H1 (cell line): ENCODE data around the gene MRM2. TPM values are rescaled to one million over a fixed set of nuclear protein-coding genes. Genes with fewer than 3 reads are reported as not detected.

Source experiments
- CTCF ChIA-PET: fragments of 300-600 bp; sonication (Branson Sonifier 250); formaldehyde crosslinking; loops from one replicate; lab custom pipeline; 2021; ENCODE audit not compliant: partially characterized antibody; lab: Charles Lee
- POLR2A ChIA-PET: fragments of 300-600 bp; sonication (Branson Sonifier 250); formaldehyde crosslinking; loops from one replicate; lab custom pipeline; 2021; ENCODE audit warnings: inconsistent platforms; ENCODE audit not compliant: partially characterized antibody; lab: Charles Lee
- DNase-seq, 2 experiments: peaks; one replicate each; pipeline versions ENCODE4 v3.0.0 to v3.0.0-alpha.2; 2010 to 2022; ENCODE audit warnings: low spot score in 2 of 2, low read depth in 1 of 2, mixed read lengths in 1 of 2
- FAIRE-seq: peaks from 2 replicates; lab custom pipeline; 2011; peaks lifted over from hg19 to GRCh38; lab: Jason Lieb, UNC
- H2AFZ ChIP-seq: 2 replicates; pipeline ENCODE4 v1.8.1; 2012; ENCODE audit warnings: low read length, inconsistent platforms
- H2AK5ac ChIP-seq: 2 replicates; pipeline ENCODE4 v1.6.1; 2013; ENCODE audit warnings: low read depth, low read length
- H2BK120ac ChIP-seq: replicated peaks from 2 replicates; pipeline ENCODE3; 2013; ENCODE audit warnings: low read depth, low read length, inconsistent platforms
- H2BK12ac ChIP-seq: 2 replicates; pipeline ENCODE4 v1.6.1; 2013; ENCODE audit warnings: low read depth, low read length
- H2BK15ac ChIP-seq: 2 replicates; pipeline ENCODE4 v1.6.1; 2013; ENCODE audit warnings: low read length
- H2BK20ac ChIP-seq: 2 replicates; pipeline ENCODE4 v1.6.1; 2013; ENCODE audit warnings: low read length
- H2BK5ac ChIP-seq: 2 replicates; pipeline ENCODE4 v1.6.1; 2013; ENCODE audit warnings: low read depth, low read length
- H3K14ac ChIP-seq: 2 replicates; pipeline ENCODE4 v1.6.1; 2013; ENCODE audit warnings: inconsistent platforms; ENCODE audit not compliant: insufficient read length
- H3K18ac ChIP-seq: 2 replicates; pipeline ENCODE4 v1.6.1; 2013; ENCODE audit warnings: low read length; ENCODE audit errors: extremely low read depth
- H3K23ac ChIP-seq: 2 replicates; pipeline ENCODE4 v1.6.1; 2013; ENCODE audit warnings: inconsistent platforms; ENCODE audit not compliant: insufficient read length
- H3K23me2 ChIP-seq: 2 replicates; pipeline ENCODE4 v1.6.1; 2013; ENCODE audit warnings: low read depth, low read length
- H3K27ac ChIP-seq: 2 replicates; pipeline ENCODE4 v1.6.1; 2011; ENCODE audit warnings: low read depth, low read length, inconsistent platforms
- H3K27me3 ChIP-seq, 4 experiments: replicated peaks in 1 of 4; 1 replicate in 1 of 4; 2 replicates in 3 of 4; pipeline versions ENCODE4 v1.6.1 to v1.8.1; 2011 to 2013; ENCODE audit warnings: low read length in 3 of 4, mild to moderate bottlenecking in 3 of 4, inconsistent platforms in 2 of 4, mixed read lengths in 2 of 4, moderate library complexity in 1 of 4; ENCODE audit not compliant: control insufficient read depth in 3 of 4, insufficient read depth in 3 of 4; ENCODE audit errors: extremely low read depth in 1 of 4
- H3K36me3 ChIP-seq, 4 experiments: 2 replicates each; pipeline versions ENCODE4 v1.6.1 to v1.8.1; 2011 to 2013; ENCODE audit warnings: mild to moderate bottlenecking in 4 of 4, low read length in 3 of 4, moderate library complexity in 2 of 4, control low read depth in 1 of 4, inconsistent platforms in 1 of 4; ENCODE audit not compliant: insufficient read depth in 4 of 4, control insufficient read depth in 2 of 4
- H3K4ac ChIP-seq: replicated peaks from 2 replicates; pipeline ENCODE3; 2013; ENCODE audit warnings: low read length, low read depth, mixed read lengths, inconsistent platforms; ENCODE audit not compliant: insufficient read length
- H3K4me1 ChIP-seq, 4 experiments: replicated peaks in 1 of 4; 1 replicate in 1 of 4; 2 replicates in 3 of 4; pipeline versions ENCODE4 v1.6.1 to v1.8.1; 2011 to 2013; ENCODE audit warnings: low read length in 3 of 4, inconsistent platforms in 2 of 4, mixed read lengths in 1 of 4; ENCODE audit not compliant: insufficient read depth in 4 of 4, control insufficient read depth in 3 of 4
- H3K4me2 ChIP-seq, 2 experiments: 2 replicates each; pipeline versions ENCODE4 v1.6.1 to v1.8.1; 2011 to 2013; ENCODE audit warnings: low read depth in 2 of 2, low read length in 2 of 2, control low read depth in 1 of 2, inconsistent platforms in 1 of 2, mild to moderate bottlenecking in 1 of 2; ENCODE audit not compliant: insufficient read depth in 1 of 2
- H3K4me3 ChIP-seq, 4 experiments: fragments of 200-600, 300-600 bp in 1 of 4; sonication (generic), shearing (Covaris generic), sonication (Bioruptor Twin) in 1 of 4; 2 replicates each; pipeline versions ENCODE4 v1.5.1 to v1.8.1; 2011 to 2016; ENCODE audit warnings: low read length in 4 of 4, low read depth in 3 of 4, control low read depth in 2 of 4, inconsistent platforms in 2 of 4, mild to moderate bottlenecking in 2 of 4, mixed read lengths in 1 of 4, moderate library complexity in 1 of 4; ENCODE audit not compliant: insufficient read depth in 2 of 4; ENCODE audit errors: extremely low read depth in 1 of 4
- H3K56ac ChIP-seq: replicated peaks from 2 replicates; pipeline ENCODE3; 2013; ENCODE audit warnings: low read depth, mild to moderate bottlenecking, mixed read lengths, low read length, inconsistent platforms; ENCODE audit not compliant: insufficient read length
- H3K79me1 ChIP-seq: 2 replicates; pipeline ENCODE4 v1.6.1; 2013; ENCODE audit warnings: low read depth, low read length, control low read depth
- H3K79me2 ChIP-seq, 2 experiments: 2 replicates each; pipeline versions ENCODE4 v1.6.1 to v1.8.1; 2012 to 2013; ENCODE audit warnings: low read length in 2 of 2, mild to moderate bottlenecking in 2 of 2, inconsistent platforms in 1 of 2; ENCODE audit not compliant: insufficient read depth in 2 of 2, control insufficient read depth in 1 of 2
- H3K9ac ChIP-seq, 4 experiments: replicated peaks in 1 of 4; 1 replicate in 1 of 4; 2 replicates in 3 of 4; pipeline versions ENCODE4 v1.6.1 to v1.8.1; 2011 to 2013; ENCODE audit warnings: low read depth in 3 of 4, low read length in 3 of 4, control low read depth in 2 of 4, mild to moderate bottlenecking in 2 of 4, moderate library complexity in 2 of 4, inconsistent platforms in 1 of 4; ENCODE audit errors: extremely low read depth in 1 of 4
- H3K9me3 ChIP-seq, 2 experiments: 2 replicates each; pipeline versions ENCODE4 v1.6.1 to v1.8.1; 2012 to 2013; ENCODE audit warnings: mild to moderate bottlenecking in 2 of 2, moderate library complexity in 2 of 2, control low read depth in 1 of 2, inconsistent platforms in 1 of 2, low read depth in 1 of 2, low read length in 1 of 2, mixed read lengths in 1 of 2; ENCODE audit not compliant: insufficient read depth in 2 of 2
- H4K20me1 ChIP-seq, 2 experiments: replicated peaks in 1 of 2; 2 replicates each; pipeline versions ENCODE3 to v1.8.1; 2011 to 2013; ENCODE audit warnings: inconsistent platforms in 2 of 2, low read length in 2 of 2, mild to moderate bottlenecking in 1 of 2; ENCODE audit not compliant: insufficient read depth in 2 of 2, control insufficient read depth in 1 of 2
- H4K5ac ChIP-seq: 2 replicates; pipeline ENCODE4 v1.6.1; 2013; ENCODE audit warnings: low read length, low read depth, mixed read lengths, inconsistent platforms; ENCODE audit not compliant: insufficient read length
- H4K8ac ChIP-seq: 2 replicates; pipeline ENCODE4 v1.8.0; 2013; ENCODE audit warnings: mild to moderate bottlenecking, moderate library complexity, low read length, inconsistent platforms; ENCODE audit not compliant: insufficient read depth; ENCODE audit errors: extremely low read depth
- H4K91ac ChIP-seq: replicated peaks from 2 replicates; pipeline ENCODE3; 2013; ENCODE audit warnings: low read length, mixed read lengths, inconsistent platforms; ENCODE audit not compliant: insufficient read length
- CREB1 ChIP-seq: IDR thresholded peaks from 2 replicates; pipeline ENCODE4 v1.6.1; 2012; ENCODE audit warnings: inconsistent platforms
- EGR1 ChIP-seq: IDR thresholded peaks from 2 replicates; pipeline ENCODE4 v1.6.1; 2011; ENCODE audit warnings: low read depth, low read length, borderline replicate concordance
- EP300 ChIP-seq, 2 experiments: IDR thresholded peaks; 1 replicate in 1 of 2; 2 replicates in 1 of 2; pipeline ENCODE4 v1.6.1; 2011 to 2012; ENCODE audit warnings: low read depth in 2 of 2, low read length in 2 of 2, mild to moderate bottlenecking in 2 of 2, borderline replicate concordance in 1 of 2, inconsistent platforms in 1 of 2, moderate library complexity in 1 of 2
- GTF2F1 ChIP-seq: IDR thresholded peaks from 2 replicates; pipeline ENCODE4 v1.6.1; 2012; ENCODE audit warnings: low read depth, low read length, improper control_type of control experiment, borderline replicate concordance
- HDAC6 ChIP-seq: IDR thresholded peaks from one replicate; pipeline ENCODE4 v1.7.1; 2012; ENCODE audit warnings: low read depth, mild to moderate bottlenecking, inconsistent platforms, low read length, moderate library complexity
- NANOG ChIP-seq: IDR thresholded peaks from 2 replicates; pipeline ENCODE4 v1.6.1; 2011; ENCODE audit warnings: low read length, low read depth, mild to moderate bottlenecking, inconsistent platforms; ENCODE audit not compliant: insufficient read depth, poor library complexity, severe bottlenecking
- POLR2A ChIP-seq, 2 experiments: IDR thresholded peaks; 1 replicate in 1 of 2; 2 replicates in 1 of 2; pipeline ENCODE4 v1.6.1; 2011; ENCODE audit warnings: low read depth in 2 of 2, low read length in 2 of 2, mild to moderate bottlenecking in 2 of 2; ENCODE audit errors: control extremely low read depth in 1 of 2
- RNF2 ChIP-seq: fragments of 200-900, 300-1000 bp; sonication (generic); IDR thresholded peaks from 2 replicates; pipeline ENCODE4 v1.7.1; 2016; ENCODE audit warnings: borderline replicate concordance, low read depth, mild to moderate bottlenecking, antibody characterized with exemption, low read length; ENCODE audit not compliant: poor library complexity, severe bottlenecking; ENCODE audit errors: missing control alignments
- SAP30 ChIP-seq: fragments of 300-600 bp; sonication (generic); IDR thresholded peaks from 2 replicates; pipeline ENCODE4 v1.7.1; 2012; ENCODE audit warnings: low read length, moderate library complexity, mild to moderate bottlenecking, inconsistent platforms; ENCODE audit not compliant: insufficient read depth, insufficient replicate concordance
- SUZ12 ChIP-seq: fragments of 200-600 bp; sonication (generic); IDR thresholded peaks from 2 replicates; pipeline ENCODE4 v1.6.1; 2012; ENCODE audit warnings: mild to moderate bottlenecking, inconsistent platforms, low read length, moderate library complexity, mixed read lengths
- TAF1 ChIP-seq: IDR thresholded peaks from 2 replicates; pipeline ENCODE4 v1.6.1; 2011; ENCODE audit warnings: mild to moderate bottlenecking, low read depth, low read length
- YY1 ChIP-seq: IDR thresholded peaks from 2 replicates; pipeline ENCODE4 v1.6.1; 2011; ENCODE audit warnings: low read depth, mild to moderate bottlenecking, low read length
- WGBS, 2 experiments: shearing (Covaris generic) in 1 of 2; methylation state at CpG; one replicate each; pipeline versions ENCODE4 v1.1.6 to v1.1.7; 2013 to 2015; ENCODE audit warnings: low lambda C conversion rate in 2 of 2, mixed read lengths in 2 of 2, inconsistent platforms in 1 of 2, low coverage in 1 of 2, missing lambda C conversion rate in 1 of 2; ENCODE audit not compliant: insufficient replicate concordance in 2 of 2, insufficient coverage in 1 of 2, insufficient read length in 1 of 2; ENCODE audit errors: extremely low coverage in 1 of 2, missing lambda C conversion rate in 1 of 2; 5-methylcytosine and 5-hydroxymethylcytosine counted together
- polyA plus RNA-seq, 7 experiments: library from polyadenylated mRNA; depleted of rRNA in 3 of 7; stranded (reverse) in 5 of 7; unstranded in 2 of 7; fragments of >200 nt in 5 of 7; fragments of 200-250 nt in 2 of 7; gene quantifications; 1 replicate in 5 of 7; 2 replicates in 1 of 7; 4 replicates in 1 of 7; pipeline versions ENCODE4 v1.2.1 to v1.2.3, GENCODE V29; 2011 to 2013; ENCODE audit warnings: missing spikeins in 2 of 7, mixed read lengths in 2 of 7
- total RNA-seq: library from RNA; stranded (reverse); fragmentation: NEBNext Ultra II Directional; extraction: Animal tissue kit (Norgen Biotek cat#: 25700); gene quantifications from 2 replicates; pipeline ENCODE4 v1.2.1, GENCODE V29; 2021
- TF ChIP-seq, protein P1 (sequence below): IDR thresholded peaks from 2 replicates; pipeline ENCODE4 v1.6.1; 2012; ENCODE audit warnings: inconsistent platforms

Gene MRM2
- total and polyA plus RNA-seq, 2 of the 8 experiments (the other 6 are each of a cell fraction or from before 2014, with no cell fraction given): 17.2 to 38.6 TPM

DNA sequence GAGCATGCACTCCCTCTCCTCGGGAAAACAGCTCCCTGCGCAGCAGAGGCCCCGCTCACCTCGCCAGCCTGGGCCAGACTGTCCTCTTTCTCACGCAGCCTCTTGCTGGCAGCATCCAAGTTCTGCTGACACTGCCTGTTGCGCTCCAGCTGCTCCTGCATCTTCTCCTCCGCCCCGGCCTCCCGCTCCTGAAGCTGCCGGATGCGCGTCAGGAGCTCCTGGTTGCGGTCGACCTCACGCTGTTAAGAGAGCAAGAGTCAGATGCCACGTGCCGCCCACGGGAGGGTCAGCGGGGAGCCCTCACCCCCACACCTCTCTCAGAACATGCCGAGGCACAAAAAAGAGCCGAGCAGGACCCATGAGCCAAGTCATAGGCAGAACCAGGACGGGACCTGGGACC lies 19.5 kb downstream of the MRM2 start:
- H3K4me2 ChIP-seq: no peak overlapping the region
- H2AFZ ChIP-seq: no peak overlapping the region
- no peak for TF ChIP-seq RNF2
- no peak for TF ChIP-seq CREB1
- no peak for TF ChIP-seq HDAC6
- no peak for TF ChIP-seq NANOG
- TF ChIP-seq POLR2A (IDR thresholded peaks at IDR 0.05; ENCODE audit: control extremely low read depth in 1 of 2, low read depth in 2 of 2, low read length in 2 of 2): no peak
- TF ChIP-seq GTF2F1: no peak
- TF ChIP-seq YY1: no peak
- TF ChIP-seq EP300 (IDR thresholded peaks at IDR 0.05; ENCODE audit: borderline replicate concordance in 1 of 2, low read depth in 2 of 2, low read length in 2 of 2): no peak
- TF ChIP-seq TAF1: no peak
- TF ChIP-seq EGR1: no peak
- no peak for TF ChIP-seq SAP30
- no peak for TF ChIP-seq SUZ12
- TF ChIP-seq, protein P1, sequence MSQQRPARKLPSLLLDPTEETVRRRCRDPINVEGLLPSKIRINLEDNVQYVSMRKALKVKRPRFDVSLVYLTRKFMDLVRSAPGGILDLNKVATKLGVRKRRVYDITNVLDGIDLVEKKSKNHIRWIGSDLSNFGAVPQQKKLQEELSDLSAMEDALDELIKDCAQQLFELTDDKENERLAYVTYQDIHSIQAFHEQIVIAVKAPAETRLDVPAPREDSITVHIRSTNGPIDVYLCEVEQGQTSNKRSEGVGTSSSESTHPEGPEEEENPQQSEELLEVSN: no peak
- no peaks in the 10 kb centered on the region for H3K27me3 ChIP-seq
- no peak overlapping the region for H2BK120ac ChIP-seq
- H3K23ac ChIP-seq: no peak overlapping the region
- no peak overlapping the region for H2BK12ac ChIP-seq
- no peak overlapping the region for H3K56ac ChIP-seq
- no peak overlapping the region for H3K18ac ChIP-seq
- H2AK5ac ChIP-seq: no peak overlapping the region
- no peak for FAIRE-seq
- no peak overlapping the region for H2BK20ac ChIP-seq
- H3K4me1 ChIP-seq: no peaks in the 10 kb centered on the region; a peak in 1 of 7 replicates
- H3K79me1 ChIP-seq: peaks cover 19% of the 10 kb centered on the region
- no peak overlapping the region for H4K5ac ChIP-seq
- no peak overlapping the region for H3K9ac ChIP-seq
- ChIA-PET CTCF (interaction anchor here (0.6 to 0.9 kb wide), 4 partner anchors 27 to 146 kb away, joined by 3 to 5 read pairs (median 3); no protein-coding TSS in a partner anchor), POLR2A (interaction anchor here (0.7 to 4.1 kb wide), 3 partner anchors 14 to 133 kb away, joined by 3 to 11 read pairs (median 3); partner anchors contain the start of gene EIF3B)
- H4K20me1 ChIP-seq: peaks cover 7 to 18% of the 10 kb centered on the region in 2 experiments
- H3K36me3 ChIP-seq: peaks cover 11 to 37% (median 29%) of the 10 kb centered on the region in 4 experiments; a peak in 7 of 8 replicates
- H2BK5ac ChIP-seq: no peak overlapping the region
- H3K27ac ChIP-seq: no peak overlapping the region
- H4K91ac ChIP-seq: no peak overlapping the region
- no peak overlapping the region for H3K4ac ChIP-seq
- H2BK15ac ChIP-seq: no peak overlapping the region
- H4K8ac ChIP-seq: no peak overlapping the region; the same call in 1 of the 2 replicates
- H3K23me2 ChIP-seq: no peaks in the 10 kb centered on the region
- DNase-seq: no peak
- 94% methylated on average over 15 of the region's 22 CpGs; no CpG with 5 or more reads in 1 of the 2 experiments for WGBS, 2 experiments
- no peaks in the 10 kb centered on the region for H3K9me3 ChIP-seq
- H3K4me3 ChIP-seq: no peak overlapping the region
- H3K79me2 ChIP-seq: peaks cover 0 to 25% of the 10 kb centered on the region in 2 experiments; a peak in 3 of 4 replicates
- H3K14ac ChIP-seq: no peak overlapping the region
